ENCODE measurements around the gene MST1R. TPM values are rescaled to one million over a fixed set of nuclear protein-coding genes. Genes with fewer than 3 reads are reported as not detected.

Gene MST1R
- total and polyA plus RNA-seq, 9 of the 15 experiments (the other 6 are each of a cell fraction or from before 2014, with no cell fraction given): 1.3 to 10.0 (median 3.8) TPM

GRCh38 chr3:49879721-49880120 is 24.0 kb downstream of the MST1R start (continued):
- TF ChIP-seq, protein P1, sequence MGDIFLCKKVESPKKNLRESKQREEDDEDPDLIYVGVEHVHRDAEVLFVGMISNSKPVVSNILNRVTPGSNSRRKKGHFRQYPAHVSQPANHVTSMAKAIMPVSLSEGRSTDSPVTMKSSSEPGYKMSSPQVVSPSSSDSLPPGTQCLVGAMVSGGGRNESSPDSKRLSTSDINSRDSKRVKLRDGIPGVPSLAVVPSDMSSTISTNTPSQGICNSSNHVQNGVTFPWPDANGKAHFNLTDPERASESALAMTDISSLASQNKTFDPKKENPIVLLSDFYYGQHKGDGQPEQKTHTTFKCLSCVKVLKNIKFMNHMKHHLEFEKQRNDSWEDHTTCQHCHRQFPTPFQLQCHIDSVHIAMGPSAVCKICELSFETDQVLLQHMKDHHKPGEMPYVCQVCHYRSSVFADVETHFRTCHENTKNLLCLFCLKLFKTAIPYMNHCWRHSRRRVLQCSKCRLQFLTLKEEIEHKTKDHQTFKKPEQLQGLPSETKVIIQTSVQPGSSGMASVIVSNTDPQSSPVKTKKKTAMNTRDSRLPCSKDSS (IDR thresholded peaks at IDR 0.05; ENCODE audit: low read depth, partially characterized antibody): no peak
- TF ChIP-seq, protein P2, sequence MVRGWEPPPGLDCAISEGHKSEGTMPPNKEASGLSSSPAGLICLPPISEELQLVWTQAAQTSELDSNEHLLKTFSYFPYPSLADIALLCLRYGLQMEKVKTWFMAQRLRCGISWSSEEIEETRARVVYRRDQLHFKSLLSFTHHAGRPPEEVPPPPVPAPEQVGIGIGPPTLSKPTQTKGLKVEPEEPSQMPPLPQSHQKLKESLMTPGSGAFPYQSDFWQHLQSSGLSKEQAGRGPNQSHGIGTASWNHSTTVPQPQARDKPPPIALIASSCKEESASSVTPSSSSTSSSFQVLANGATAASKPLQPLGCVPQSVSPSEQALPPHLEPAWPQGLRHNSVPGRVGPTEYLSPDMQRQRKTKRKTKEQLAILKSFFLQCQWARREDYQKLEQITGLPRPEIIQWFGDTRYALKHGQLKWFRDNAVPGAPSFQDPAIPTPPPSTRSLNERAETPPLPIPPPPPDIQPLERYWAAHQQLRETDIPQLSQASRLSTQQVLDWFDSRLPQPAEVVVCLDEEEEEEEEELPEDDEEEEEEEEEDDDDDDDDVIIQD (CRISPR knock-in tag; IDR thresholded peaks at IDR 0.05): no peak
- TF ChIP-seq HSF4 (CRISPR knock-in tag; IDR thresholded peaks at IDR 0.05; ENCODE audit: borderline replicate concordance) (no peak), HNRNPLL (IDR thresholded peaks at IDR 0.05; ENCODE audit: low read depth, low read length, poor library complexity, severe bottlenecking) (no peak), CREB3L1 (IDR thresholded peaks at IDR 0.05; ENCODE audit: borderline replicate concordance, low read depth) (no peak), ZNF12 (CRISPR knock-in tag; IDR thresholded peaks at IDR 0.05) (no peak)
- TF ChIP-seq, protein P3, sequence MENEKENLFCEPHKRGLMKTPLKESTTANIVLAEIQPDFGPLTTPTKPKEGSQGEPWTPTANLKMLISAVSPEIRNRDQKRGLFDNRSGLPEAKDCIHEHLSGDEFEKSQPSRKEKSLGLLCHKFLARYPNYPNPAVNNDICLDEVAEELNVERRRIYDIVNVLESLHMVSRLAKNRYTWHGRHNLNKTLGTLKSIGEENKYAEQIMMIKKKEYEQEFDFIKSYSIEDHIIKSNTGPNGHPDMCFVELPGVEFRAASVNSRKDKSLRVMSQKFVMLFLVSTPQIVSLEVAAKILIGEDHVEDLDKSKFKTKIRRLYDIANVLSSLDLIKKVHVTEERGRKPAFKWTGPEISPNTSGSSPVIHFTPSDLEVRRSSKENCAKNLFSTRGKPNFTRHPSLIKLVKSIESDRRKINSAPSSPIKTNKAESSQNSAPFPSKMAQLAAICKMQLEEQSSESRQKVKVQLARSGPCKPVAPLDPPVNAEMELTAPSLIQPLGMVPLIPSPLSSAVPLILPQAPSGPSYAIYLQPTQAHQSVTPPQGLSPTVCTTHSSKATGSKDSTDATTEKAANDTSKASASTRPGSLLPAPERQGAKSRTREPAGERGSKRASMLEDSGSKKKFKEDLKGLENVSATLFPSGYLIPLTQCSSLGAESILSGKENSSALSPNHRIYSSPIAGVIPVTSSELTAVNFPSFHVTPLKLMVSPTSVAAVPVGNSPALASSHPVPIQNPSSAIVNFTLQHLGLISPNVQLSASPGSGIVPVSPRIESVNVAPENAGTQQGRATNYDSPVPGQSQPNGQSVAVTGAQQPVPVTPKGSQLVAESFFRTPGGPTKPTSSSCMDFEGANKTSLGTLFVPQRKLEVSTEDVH (IDR thresholded peaks at IDR 0.05; ENCODE audit: low read depth, partially characterized antibody): no peak
